K562 (cell line): ENCODE results near the gene MYO1D. TPM values are rescaled to one million over a fixed set of nuclear protein-coding genes. Genes with fewer than 3 reads are reported as not detected.

Experiments used
- ATAC-seq: fragments of 200-7000 bp; cut with Tn5 transposase; 3 replicates; pipeline ENCODE4 v1.9.1; 2020; ENCODE audit warnings: moderate library complexity
- BruUV-seq: library from RNA; stranded (reverse); fragments of 400-500 nt; replicated peaks from 2 replicates; lab custom pipeline; 2021; lab: Mats Ljungman, UMichigan
- CTCF ChIA-PET: fragments of 300-600 bp; formaldehyde crosslinking; extraction: SDS; loops from one replicate; lab custom pipeline; 2021; ENCODE audit warnings: low intra/inter-chr PET ratio; lab: Yijun Ruan, JAX
- POLR2A ChIA-PET: fragments of 300-600, 350-650 bp; sonication (Branson Sonifier 250); formaldehyde crosslinking; extraction: SDS; loops from one replicate; lab custom pipeline; 2021; ENCODE audit warnings: antibody characterized with exemption, inconsistent platforms; lab: Yijun Ruan, JAX
- DNase-seq, 4 experiments: peaks; one replicate each; pipeline versions ENCODE4 v3.0.0 to v3.0.0-alpha.2; 2011 to 2018; ENCODE audit warnings: low spot score in 3 of 4, mixed read lengths in 3 of 4; ENCODE audit errors: extremely low read depth in 1 of 4
- FAIRE-seq: peaks from 2 replicates; lab custom pipeline; 2011; peaks lifted over from hg19 to GRCh38; lab: Jason Lieb, UNC
- H2AFZ ChIP-seq: 2 replicates; pipeline ENCODE4 v1.6.0; 2011; ENCODE audit warnings: low read depth, low read length, control low read depth, inconsistent platforms
- H3K27ac ChIP-seq: fragments of 200-600 bp; 3 replicates; pipeline ENCODE4 v1.8.0; 2011; ENCODE audit warnings: low read depth, mild to moderate bottlenecking, control low read depth, inconsistent platforms, low read length, moderate library complexity, mixed read lengths; ENCODE audit errors: extremely low read depth
- H3K27me3 ChIP-seq, 2 experiments: fragments of 300-600 bp in 1 of 2; 2 replicates in 1 of 2; 3 replicates in 1 of 2; pipeline versions ENCODE4 v1.6.0 to v1.8.0; 2011; ENCODE audit warnings: inconsistent platforms in 2 of 2, low read length in 2 of 2, mild to moderate bottlenecking in 1 of 2, mixed read lengths in 1 of 2, moderate library complexity in 1 of 2; ENCODE audit not compliant: control insufficient read depth in 2 of 2, insufficient read depth in 2 of 2
- H3K36me3 ChIP-seq: fragments of 300-600 bp; 3 replicates; pipeline ENCODE4 v1.8.0; 2011; ENCODE audit warnings: mild to moderate bottlenecking, low read length, inconsistent platforms; ENCODE audit not compliant: control insufficient read depth, insufficient read depth
- H3K4me1 ChIP-seq, 2 experiments: fragments of 200-600 bp in 1 of 2; replicated peaks in 1 of 2; 2 replicates in 1 of 2; 3 replicates in 1 of 2; pipeline versions ENCODE4 v1.5.1 to v1.8.0; 2011; ENCODE audit warnings: inconsistent platforms in 2 of 2, low read length in 2 of 2, mild to moderate bottlenecking in 1 of 2, mixed read lengths in 1 of 2, moderate library complexity in 1 of 2; ENCODE audit not compliant: control insufficient read depth in 2 of 2, insufficient read depth in 2 of 2
- H3K4me2 ChIP-seq: 2 replicates; pipeline ENCODE4 v1.6.1; 2011; ENCODE audit warnings: low read length, control low read depth, inconsistent platforms, mixed read lengths; ENCODE audit not compliant: insufficient read depth
- H3K4me3 ChIP-seq: fragments of 200-600 bp; sonication (generic), shearing (Covaris generic); 2 replicates; pipeline ENCODE4 v1.5.1; 2016; ENCODE audit warnings: control low read depth, inconsistent platforms
- H3K79me2 ChIP-seq: fragments of 200-600 bp; 3 replicates; pipeline ENCODE4 v1.8.0; 2011; ENCODE audit warnings: low read length, inconsistent platforms; ENCODE audit not compliant: control insufficient read depth, insufficient read depth
- H3K9ac ChIP-seq, 2 experiments: 2 replicates each; pipeline versions ENCODE4 v1.6.0 to v1.6.1; 2011; ENCODE audit warnings: low read depth in 2 of 2, low read length in 2 of 2, control low read depth in 1 of 2, inconsistent platforms in 1 of 2, mild to moderate bottlenecking in 1 of 2, mixed read lengths in 1 of 2; ENCODE audit not compliant: insufficient read depth in 1 of 2
- H3K9me1 ChIP-seq: one replicate; pipeline ENCODE4 v1.6.0; 2011; ENCODE audit warnings: inconsistent platforms, mild to moderate bottlenecking, low read length, moderate library complexity; ENCODE audit not compliant: control insufficient read depth, insufficient read depth
- H3K9me3 ChIP-seq: replicated peaks from 2 replicates; pipeline ENCODE4 v1.5.1; 2011; ENCODE audit warnings: low read depth, low read length, inconsistent platforms; ENCODE audit not compliant: control insufficient read depth, insufficient read depth
- H4K20me1 ChIP-seq: replicated peaks from 2 replicates; pipeline ENCODE4 v1.6.1; 2011; ENCODE audit warnings: low read length, inconsistent platforms, mixed read lengths; ENCODE audit not compliant: control insufficient read depth, insufficient read depth
- GATA2 ChIP-seq: sonication (generic); formaldehyde crosslinking; IDR thresholded peaks from 2 replicates; pipeline ENCODE4 v1.4.0; 2020; ENCODE audit warnings: mild to moderate bottlenecking, missing genetic modification reagents
- HNRNPH1 ChIP-seq: fragments of 200-400 bp; formaldehyde crosslinking; optimal IDR thresholded peaks from 2 replicates; pipeline ENCODE3; 2017; ENCODE audit warnings: low read depth, mild to moderate bottlenecking, low read length, moderate library complexity
- ILK ChIP-seq: fragments of 450-650 bp; IDR thresholded peaks from 2 replicates; pipeline ENCODE4 v1.6.1; 2016; ENCODE audit warnings: missing genetic modification characterization, low read depth, mild to moderate bottlenecking, missing compliant biosample characterization, moderate library complexity, borderline replicate concordance
- SRSF1 ChIP-seq: fragments of 200-400 bp; formaldehyde crosslinking; IDR thresholded peaks from 2 replicates; pipeline ENCODE4 v1.6.1; 2017; ENCODE audit warnings: mild to moderate bottlenecking, low read depth, low read length, moderate library complexity
- TAF1 ChIP-seq: IDR thresholded peaks from 2 replicates; pipeline ENCODE4 v1.6.1; 2011; ENCODE audit warnings: mild to moderate bottlenecking, low read length, moderate library complexity; ENCODE audit not compliant: insufficient read depth, control insufficient read depth, severe bottlenecking; ENCODE audit errors: extremely low read depth
- TAF7 ChIP-seq: fragments of 450-650 bp; IDR thresholded peaks from 2 replicates; pipeline ENCODE4 v1.6.1; 2016; ENCODE audit warnings: missing genetic modification characterization, missing compliant biosample characterization
- ZBTB8A ChIP-seq: fragments of 450-650 bp; IDR thresholded peaks from 2 replicates; pipeline ENCODE4 v1.6.1; 2018; ENCODE audit warnings: mild to moderate bottlenecking, moderate library complexity; ENCODE audit not compliant: partially characterized antibody
- ZSCAN32 ChIP-seq: fragments of 450-650 bp; formaldehyde crosslinking; IDR thresholded peaks from 2 replicates; pipeline ENCODE4 v1.4.0; 2020; ENCODE audit warnings: mild to moderate bottlenecking, moderate library complexity
- WGBS: fragments of 100-300 bp; shearing (Covaris generic); methylation state at CpG from one replicate; pipeline ENCODE4 v1.1.6; 2016; ENCODE audit warnings: low coverage, mixed read lengths; ENCODE audit not compliant: insufficient coverage; ENCODE audit errors: missing lambda C conversion rate; 5-methylcytosine and 5-hydroxymethylcytosine counted together
- in situ Hi-C: fragments of 300-500 bp; cut with MboI; formaldehyde crosslinking; loops from 4 replicates; pipeline ENCODE4 v1.15.0; 2018; ENCODE audit warnings: inconsistent platforms, mixed read lengths
- intact Hi-C: fragments of 100-400 bp; cut with micrococcal nuclease; formaldehyde crosslinking; loops from 2 replicates; pipeline ENCODE4 v1.14.2; 2022
- polyA plus RNA-seq, 8 experiments: library from polyadenylated mRNA; depleted of rRNA in 4 of 8; stranded (reverse) in 5 of 8; unstranded in 3 of 8; fragments of >200 nt; fragmentation: Nextera tagmentation in 2 of 8; fragmentation: Illumina TruSeq in 1 of 8; extraction: Ambion mirVana in 2 of 8; extraction: Trizol in 1 of 8; gene quantifications; 2 replicates each; pipeline versions ENCODE4 v1.2.1 to v1.2.3, GENCODE V29; 2011 to 2014; ENCODE audit warnings: inconsistent platforms in 1 of 8, missing spikeins in 1 of 8
- total RNA-seq, 7 experiments: library from RNA; depleted of rRNA in 6 of 7; stranded (reverse); fragments of >200 nt in 6 of 7; fragmentation: Illumina TruSeq in 2 of 7; extraction: Trizol in 2 of 7; gene quantifications; 2 replicates each; pipeline versions ENCODE4 v1.2.1 to v1.2.3, GENCODE V29; 2011 to 2021; ENCODE audit warnings: low replicate concordance in 1 of 7
- TF ChIP-seq, protein P1 (sequence below): fragments of 250-450 bp; sonication (Bioruptor Pico); IDR thresholded peaks from 2 replicates; pipeline ENCODE4 v1.5.0; 2021; ENCODE audit warnings: mild to moderate bottlenecking, moderate library complexity
- TF ChIP-seq, protein P2 (sequence below), 2 experiments: IDR thresholded peaks in 1 of 2; conservative IDR thresholded peaks in 1 of 2; 2 replicates each; pipeline ENCODE4 v1.6.1; 2016; ENCODE audit warnings: low read depth in 2 of 2, mild to moderate bottlenecking in 1 of 2, missing compliant biosample characterization in 1 of 2, missing genetic modification characterization in 1 of 2, moderate library complexity in 1 of 2
- TF ChIP-seq, protein P3 (sequence below): conservative IDR thresholded peaks from 2 replicates; pipeline ENCODE4 v1.6.1; 2011; ENCODE audit warnings: low read depth, mild to moderate bottlenecking, low read length; ENCODE audit not compliant: control insufficient read depth
- TF ChIP-seq, protein P4 (sequence below): fragments of 250-450 bp; sonication (Bioruptor Pico); IDR thresholded peaks from 2 replicates; pipeline ENCODE4 v1.8.0; 2021; ENCODE audit warnings: mild to moderate bottlenecking, moderate library complexity

MYO1D gene
- total and polyA plus RNA-seq, 9 of the 15 experiments (the other 6 are each of a cell fraction or from before 2014, with no cell fraction given) = 2.1 to 71.2 (median 45.4) TPM

DNA sequence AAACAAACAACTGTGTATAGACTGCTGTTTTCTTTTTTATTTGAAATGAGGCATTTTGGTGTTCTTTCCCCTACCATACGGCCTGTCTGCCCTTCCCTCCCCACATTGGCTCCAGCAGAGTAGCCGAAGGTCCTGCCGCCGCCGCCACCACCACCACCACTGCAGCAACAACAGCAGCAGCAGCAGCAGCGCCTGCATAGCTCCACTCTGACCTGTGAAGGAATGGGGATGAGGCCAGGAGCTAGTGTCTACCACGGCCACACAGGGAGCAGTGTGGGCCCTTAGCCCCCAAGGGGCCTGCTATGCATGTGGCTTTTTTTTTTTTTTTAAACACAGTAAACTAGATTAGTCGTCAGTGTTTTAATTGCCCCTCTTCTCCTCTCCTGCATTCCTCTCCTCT is 395.7 kb downstream of the MYO1D start:
- FAIRE-seq (no peak), DNase-seq (no peak), ATAC-seq (no peak)
- Histone ChIP-seq H3K79me2 (no peaks in the 10 kb centered on the region), H3K27me3 (no peaks in the 10 kb centered on the region), H2AFZ (no peak overlapping the region), H3K9ac (no peak overlapping the region), H3K4me1 (peaks cover 9 to 13% of the 10 kb centered on the region in 2 experiments; a peak in 4 of 5 replicates), H3K9me3 (no peaks in the 10 kb centered on the region), H3K4me3 (no peak overlapping the region), H3K36me3 (peaks cover 71% of the 10 kb centered on the region), H3K9me1 (no peaks in the 10 kb centered on the region), H4K20me1 (peaks cover 8% of the 10 kb centered on the region; the same call in 1 of the 2 replicates), H3K27ac (no peak overlapping the region), H3K4me2 (no peak overlapping the region)
- CTCF ChIA-PET = interaction anchor here (0.6 kb wide), 1 partner anchor 455 kb away, joined by 4 read pairs; no protein-coding TSS in a partner anchor
- intact Hi-C loops = loop anchor here (10.0 kb wide), 1 partner anchor 174 kb away; no protein-coding TSS in a partner anchor
- WGBS = 82% methylated on average over 8 of the region's 8 CpGs
- BruUV-seq = no TSS peak
- POLR2A ChIA-PET = interaction anchor here (0.6 to 3.5 kb wide), 2 partner anchors 9 to 12 kb away, joined by 3 to 15 read pairs; no protein-coding TSS in a partner anchor
- in situ Hi-C loops = no loop called here
- no peak for TF ChIP-seq SRSF1
- TF ChIP-seq, protein P1, sequence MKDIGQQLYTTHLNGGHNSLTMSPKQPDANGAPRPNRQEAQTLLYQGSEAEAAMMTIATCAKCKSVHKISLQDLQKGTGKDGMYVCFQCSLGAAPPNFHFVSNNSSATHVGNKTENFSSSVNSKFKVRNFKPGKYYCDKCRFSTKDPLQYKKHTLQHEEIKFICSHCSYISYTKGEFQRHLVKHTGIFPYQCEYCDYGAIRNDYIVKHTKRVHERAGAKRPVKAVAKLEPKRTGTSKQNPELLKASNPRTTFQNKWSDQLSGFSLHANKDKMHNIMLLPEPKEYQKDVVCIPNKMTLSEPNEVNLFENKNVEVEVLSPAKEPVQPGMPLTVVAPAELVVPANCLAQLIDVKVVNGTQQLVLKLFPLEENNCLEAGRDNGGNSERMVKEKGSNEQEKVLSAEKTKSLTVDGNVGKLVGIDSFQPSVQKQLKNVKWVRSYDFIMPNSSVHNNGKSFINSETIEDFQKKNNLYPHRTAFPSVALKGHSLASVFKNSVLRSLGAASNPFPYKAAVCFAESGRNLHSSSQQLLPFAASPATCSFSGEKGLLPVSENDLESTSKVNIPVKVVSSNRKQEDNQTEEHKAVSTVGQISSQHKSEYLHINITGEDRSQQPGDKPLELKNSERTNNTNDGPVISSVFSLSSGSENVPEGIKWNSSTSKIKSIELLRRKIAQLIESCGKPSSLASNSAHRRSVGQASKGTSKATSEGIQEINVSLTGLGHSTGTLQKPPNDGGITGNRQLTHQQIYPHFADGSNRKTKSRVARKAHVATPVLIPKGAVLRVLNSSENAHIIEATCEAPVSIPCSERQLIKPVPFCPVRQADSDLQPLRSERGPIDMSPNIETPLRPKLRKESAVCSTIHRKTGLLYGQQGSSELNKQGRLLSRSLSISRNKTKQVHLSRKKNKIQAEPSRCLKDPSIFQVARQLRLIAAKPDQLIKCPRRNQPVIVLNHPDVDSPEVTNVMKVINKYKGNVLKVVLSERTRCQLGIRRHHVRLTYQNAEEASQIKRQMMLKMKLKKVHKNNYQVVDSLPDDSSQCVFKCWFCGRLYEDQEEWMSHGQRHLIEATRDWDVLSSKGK (CRISPR knock-in tag) = no peak
- TF ChIP-seq TAF7 (tag) = no peak
- no peak for TF ChIP-seq ZBTB8A
- no peak for TF ChIP-seq ZSCAN32 (CRISPR knock-in tag)
- no peak for TF ChIP-seq ILK (tag)
- TF ChIP-seq, protein P2, sequence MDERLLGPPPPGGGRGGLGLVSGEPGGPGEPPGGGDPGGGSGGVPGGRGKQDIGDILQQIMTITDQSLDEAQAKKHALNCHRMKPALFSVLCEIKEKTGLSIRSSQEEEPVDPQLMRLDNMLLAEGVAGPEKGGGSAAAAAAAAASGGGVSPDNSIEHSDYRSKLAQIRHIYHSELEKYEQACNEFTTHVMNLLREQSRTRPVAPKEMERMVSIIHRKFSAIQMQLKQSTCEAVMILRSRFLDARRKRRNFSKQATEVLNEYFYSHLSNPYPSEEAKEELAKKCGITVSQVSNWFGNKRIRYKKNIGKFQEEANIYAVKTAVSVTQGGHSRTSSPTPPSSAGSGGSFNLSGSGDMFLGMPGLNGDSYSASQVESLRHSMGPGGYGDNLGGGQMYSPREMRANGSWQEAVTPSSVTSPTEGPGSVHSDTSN (CRISPR knock-in tag; IDR thresholded peaks at IDR 0.05; ENCODE audit: low read depth) = no peak
- TF ChIP-seq, protein P2 (tag; conservative IDR thresholded peaks at IDR 0.05; ENCODE audit: low read depth) = no peak
- TF ChIP-seq, protein P3, sequence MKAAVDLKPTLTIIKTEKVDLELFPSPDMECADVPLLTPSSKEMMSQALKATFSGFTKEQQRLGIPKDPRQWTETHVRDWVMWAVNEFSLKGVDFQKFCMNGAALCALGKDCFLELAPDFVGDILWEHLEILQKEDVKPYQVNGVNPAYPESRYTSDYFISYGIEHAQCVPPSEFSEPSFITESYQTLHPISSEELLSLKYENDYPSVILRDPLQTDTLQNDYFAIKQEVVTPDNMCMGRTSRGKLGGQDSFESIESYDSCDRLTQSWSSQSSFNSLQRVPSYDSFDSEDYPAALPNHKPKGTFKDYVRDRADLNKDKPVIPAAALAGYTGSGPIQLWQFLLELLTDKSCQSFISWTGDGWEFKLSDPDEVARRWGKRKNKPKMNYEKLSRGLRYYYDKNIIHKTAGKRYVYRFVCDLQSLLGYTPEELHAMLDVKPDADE = no peak
- TF ChIP-seq GATA2 (CRISPR knock-in tag) = no peak
- no peak for TF ChIP-seq HNRNPH1
- TF ChIP-seq TAF1 = no peak
- TF ChIP-seq, protein P4, sequence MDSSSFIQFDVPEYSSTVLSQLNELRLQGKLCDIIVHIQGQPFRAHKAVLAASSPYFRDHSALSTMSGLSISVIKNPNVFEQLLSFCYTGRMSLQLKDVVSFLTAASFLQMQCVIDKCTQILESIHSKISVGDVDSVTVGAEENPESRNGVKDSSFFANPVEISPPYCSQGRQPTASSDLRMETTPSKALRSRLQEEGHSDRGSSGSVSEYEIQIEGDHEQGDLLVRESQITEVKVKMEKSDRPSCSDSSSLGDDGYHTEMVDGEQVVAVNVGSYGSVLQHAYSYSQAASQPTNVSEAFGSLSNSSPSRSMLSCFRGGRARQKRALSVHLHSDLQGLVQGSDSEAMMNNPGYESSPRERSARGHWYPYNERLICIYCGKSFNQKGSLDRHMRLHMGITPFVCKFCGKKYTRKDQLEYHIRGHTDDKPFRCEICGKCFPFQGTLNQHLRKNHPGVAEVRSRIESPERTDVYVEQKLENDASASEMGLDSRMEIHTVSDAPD = no peak
